Skeletal muscle cell (primary cell): ENCODE results near the gene NPY5R.

Experiments
- DNase-seq: peaks from one replicate; pipeline ENCODE4 v3.0.0-alpha.2; 2010; ENCODE audit warnings: low read depth
- H3K4me3 ChIP-seq: 2 replicates; pipeline ENCODE4 v1.5.1; 2011; ENCODE audit warnings: low read depth, mild to moderate bottlenecking, control low read depth, low read length, moderate library complexity

The NPY5R gene

GRCh38 chr4:163382178-163382869, 38.6 kb downstream of the NPY5R start:
- H3K4me3 ChIP-seq = no peak overlapping the region
- no peak for DNase-seq

GRCh38 chr4:163384434-163384833, 40.7 kb downstream of the NPY5R start:
- H3K4me3 ChIP-seq = no peak overlapping the region
- DNase-seq = no peak

- H3K4me3 ChIP-seq = no peak overlapping the region
- DNase-seq = no peak
Measured at GRCh38 chr4:163384926-163385325, 41.2 kb downstream of the NPY5R start.

GRCh38 chr4:163385466-163385865, 41.8 kb downstream of the NPY5R start:
- no peak for DNase-seq

GRCh38 chr4:163391756-163392155, 48.1 kb downstream of the NPY5R start:
- no peak for DNase-seq
- no peak overlapping the region for H3K4me3 ChIP-seq

More at GRCh38 chr4:163385466-163385865, 41.8 kb downstream of the NPY5R start:
- no peak overlapping the region for H3K4me3 ChIP-seq

GRCh38 chr4:163392328-163392727, 48.6 kb downstream of the NPY5R start:
- H3K4me3 ChIP-seq = no peak overlapping the region
- DNase-seq = no peak

GRCh38 chr4:163393471-163393870, 49.8 kb downstream of the NPY5R start:
- DNase-seq = no peak
- H3K4me3 ChIP-seq = no peak overlapping the region

- H3K4me3 ChIP-seq = no peak overlapping the region
- no peak for DNase-seq
Measured at GRCh38 chr4:163395055-163395454, 51.4 kb downstream of the NPY5R start.

- no peak overlapping the region for H3K4me3 ChIP-seq
- DNase-seq = no peak
Measured at GRCh38 chr4:163395758-163396157, 52.1 kb downstream of the NPY5R start.

GRCh38 chr4:163398238-163398637, 54.5 kb downstream of the NPY5R start:
- H3K4me3 ChIP-seq = no peak overlapping the region
- DNase-seq = no peak

GRCh38 chr4:163400911-163401310, 57.2 kb downstream of the NPY5R start:
- DNase-seq = no peak
- H3K4me3 ChIP-seq = no peak overlapping the region
